SK-N-SH treated with all-trans-retinoic acid at 6 μM for 48 hours (cell line): ENCODE data around the gene ANO9.

ENCODE experiments used
- ATAC-seq: fragments of 200-7000 bp; cut with Tn5 transposase; 3 replicates; pipeline ENCODE4 v1.9.1; 2020; ENCODE audit warnings: mild to moderate bottlenecking, moderate library complexity
- ARNTL ChIP-seq: fragments of 450-650 bp; formaldehyde crosslinking; IDR thresholded peaks from 2 replicates; pipeline ENCODE4 v1.5.0; 2020; ENCODE audit warnings: low read depth, mild to moderate bottlenecking, moderate library complexity, borderline replicate concordance
- BACH2 ChIP-seq: fragments of 250-450 bp; sonication (Bioruptor Pico); IDR thresholded peaks from 2 replicates; pipeline ENCODE4 v1.9.0; 2021; ENCODE audit warnings: mild to moderate bottlenecking, borderline replicate concordance
- CREB5 ChIP-seq: fragments of 250-450 bp; sonication (Bioruptor Pico); IDR thresholded peaks from 2 replicates; pipeline ENCODE4 v1.5.1; 2020; ENCODE audit warnings: low read depth, mild to moderate bottlenecking, moderate library complexity
- CSDC2 ChIP-seq: fragments of 250-450 bp; sonication (Bioruptor Pico); IDR thresholded peaks from 2 replicates; pipeline ENCODE4 v1.5.0; 2020; ENCODE audit warnings: mild to moderate bottlenecking, moderate library complexity
- CSRNP3 ChIP-seq: fragments of 250-450 bp; sonication (Bioruptor Pico); IDR thresholded peaks from 2 replicates; pipeline ENCODE4 v1.5.1; 2021; ENCODE audit warnings: mild to moderate bottlenecking, moderate library complexity
- ESRRG ChIP-seq: fragments of 250-450 bp; sonication (Bioruptor Pico); IDR thresholded peaks from 2 replicates; pipeline ENCODE4 v1.6.1; 2021; ENCODE audit warnings: mild to moderate bottlenecking
- ISL1 ChIP-seq: fragments of 250-450 bp; sonication (Bioruptor Pico); IDR thresholded peaks from 2 replicates; pipeline ENCODE4 v2.1.2; 2022; ENCODE audit warnings: mild to moderate bottlenecking, moderate library complexity
- OSR1 ChIP-seq: fragments of 250-450 bp; sonication (Bioruptor Pico); IDR thresholded peaks from 2 replicates; pipeline ENCODE4 v1.8.0; 2022; ENCODE audit warnings: moderate library complexity, mild to moderate bottlenecking, inconsistent platforms
- PATZ1 ChIP-seq: fragments of 250-450 bp; sonication (Bioruptor Pico); IDR thresholded peaks from 2 replicates; pipeline ENCODE4 v1.8.0; 2020; ENCODE audit warnings: mild to moderate bottlenecking, moderate library complexity, borderline replicate concordance
- POU6F1 ChIP-seq: fragments of 250-450 bp; sonication (Bioruptor Pico); IDR thresholded peaks from 2 replicates; pipeline ENCODE4 v1.8.0; 2021; ENCODE audit warnings: low read depth, mild to moderate bottlenecking, moderate library complexity, borderline replicate concordance
- PPARA ChIP-seq: fragments of 250-450 bp; sonication (Bioruptor Pico); IDR thresholded peaks from 2 replicates; pipeline ENCODE4 v1.5.0; 2020; ENCODE audit warnings: mild to moderate bottlenecking, borderline replicate concordance
- SNAI2 ChIP-seq: fragments of 250-450 bp; sonication (Bioruptor Pico); IDR thresholded peaks from 2 replicates; pipeline ENCODE4 v1.5.0; 2020; ENCODE audit warnings: mild to moderate bottlenecking, moderate library complexity
- TOX ChIP-seq: fragments of 250-450 bp; sonication (Bioruptor Pico); IDR thresholded peaks from 2 replicates; pipeline ENCODE4 v1.8.0; 2021; ENCODE audit warnings: mild to moderate bottlenecking, moderate library complexity, borderline replicate concordance
- TSHZ2 ChIP-seq: fragments of 250-450 bp; sonication (Bioruptor Pico); IDR thresholded peaks from 2 replicates; pipeline ENCODE4 v1.5.0; 2020; ENCODE audit warnings: mild to moderate bottlenecking, moderate library complexity
- ZC3H10 ChIP-seq: fragments of 250-450 bp; sonication (Bioruptor Pico); IDR thresholded peaks from 2 replicates; pipeline ENCODE4 v1.5.1; 2021; ENCODE audit warnings: mild to moderate bottlenecking, moderate library complexity
- ZFP3 ChIP-seq: fragments of 250-450 bp; sonication (Bioruptor Pico); IDR thresholded peaks from 2 replicates; pipeline ENCODE4 v1.5.0; 2020; ENCODE audit warnings: mild to moderate bottlenecking, moderate library complexity
- ZFP30 ChIP-seq: fragments of 450-650 bp; formaldehyde crosslinking; IDR thresholded peaks from 2 replicates; pipeline ENCODE4 v1.5.0; 2022; ENCODE audit warnings: mild to moderate bottlenecking, moderate library complexity
- ZNF565 ChIP-seq: fragments of 450-650 bp; formaldehyde crosslinking; conservative IDR thresholded peaks from 2 replicates; pipeline ENCODE4 v1.5.0; 2020; ENCODE audit warnings: low read depth, mild to moderate bottlenecking, moderate library complexity
- ZNF70 ChIP-seq: fragments of 450-650 bp; formaldehyde crosslinking; IDR thresholded peaks from 2 replicates; pipeline ENCODE4 v1.5.0; 2020; ENCODE audit warnings: mild to moderate bottlenecking, moderate library complexity
- ZNF8 ChIP-seq: fragments of 450-650 bp; formaldehyde crosslinking; IDR thresholded peaks from 2 replicates; pipeline ENCODE4 v1.5.0; 2020; ENCODE audit warnings: mild to moderate bottlenecking, moderate library complexity

Gene ANO9

GRCh38 chr11:416757-417621 lies 24.8 kb downstream of the ANO9 start:
- TF ChIP-seq ZC3H10 (CRISPR knock-in tag), result no peak
- no peak for TF ChIP-seq ESRRG (CRISPR knock-in tag)
- TF ChIP-seq BACH2, result no peak
- no peak for TF ChIP-seq SNAI2 (CRISPR knock-in tag)
- no peak for TF ChIP-seq PATZ1
- no peak for TF ChIP-seq ZFP3
- no peak for ATAC-seq

- no peak for ATAC-seq
- no peak for TF ChIP-seq CSDC2 (CRISPR knock-in tag)
- no peak for TF ChIP-seq BACH2
- no peak for TF ChIP-seq PATZ1
- no peak for TF ChIP-seq ZNF565
- no peak for TF ChIP-seq ZFP30
- no peak for TF ChIP-seq ESRRG (CRISPR knock-in tag)
- no peak for TF ChIP-seq ISL1 (CRISPR knock-in tag)
- no peak for TF ChIP-seq PPARA (CRISPR knock-in tag)
- TF ChIP-seq ARNTL (CRISPR knock-in tag), result no peak
- no peak for TF ChIP-seq POU6F1 (CRISPR knock-in tag)
- TF ChIP-seq ZFP3, result no peak
- TF ChIP-seq OSR1 (CRISPR knock-in tag), result no peak
- no peak for TF ChIP-seq TOX (CRISPR knock-in tag)
- TF ChIP-seq CREB5 (CRISPR knock-in tag), result no peak
- TF ChIP-seq ZNF70 (CRISPR knock-in tag), result no peak
- TF ChIP-seq ZNF8, result no peak
- TF ChIP-seq TSHZ2 (CRISPR knock-in tag), result no peak
- no peak for TF ChIP-seq CSRNP3
- TF ChIP-seq ZC3H10 (CRISPR knock-in tag), result no peak
These were observed 25.6 kb downstream of the ANO9 start for GRCh38 chr11:416051-416756.
